GM21367 (cell line): ENCODE data around the gene SORCS2.

ENCODE experiments used
- ATAC-seq: cut with Tn5 transposase; IDR thresholded peaks from one replicate; pipeline ENCODE4 v1.9.1; 2021; ENCODE audit not compliant: unreplicated experiment

The SORCS2 gene

GRCh38 chr4:7666011-7666410 lies 473.7 kb downstream of the SORCS2 start:
- ATAC-seq = no peak

DNA sequence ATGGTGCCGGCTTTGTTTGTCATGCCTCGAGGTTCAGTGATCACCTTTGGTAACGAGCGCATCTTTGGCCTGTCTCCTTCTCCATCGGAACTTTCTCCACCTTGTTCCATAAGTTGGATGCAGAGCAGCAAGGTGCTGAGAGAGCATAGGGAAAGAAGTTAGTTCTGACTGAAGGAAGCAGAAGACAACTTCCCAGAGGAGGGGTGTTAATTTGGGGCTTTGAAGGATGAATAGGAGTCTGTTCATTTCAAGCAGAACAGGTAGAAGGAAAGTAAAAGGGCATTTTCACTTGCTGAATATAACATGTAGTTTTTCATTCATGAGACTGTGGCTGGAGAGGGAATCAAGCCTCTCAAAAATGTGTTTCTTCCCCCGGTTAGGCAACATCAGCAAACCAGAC lies 474.4 kb downstream of the SORCS2 start:
- ATAC-seq = no peak

- no peak for ATAC-seq
Measured at GRCh38 chr4:7668271-7668670, 475.9 kb downstream of the SORCS2 start.

DNA sequence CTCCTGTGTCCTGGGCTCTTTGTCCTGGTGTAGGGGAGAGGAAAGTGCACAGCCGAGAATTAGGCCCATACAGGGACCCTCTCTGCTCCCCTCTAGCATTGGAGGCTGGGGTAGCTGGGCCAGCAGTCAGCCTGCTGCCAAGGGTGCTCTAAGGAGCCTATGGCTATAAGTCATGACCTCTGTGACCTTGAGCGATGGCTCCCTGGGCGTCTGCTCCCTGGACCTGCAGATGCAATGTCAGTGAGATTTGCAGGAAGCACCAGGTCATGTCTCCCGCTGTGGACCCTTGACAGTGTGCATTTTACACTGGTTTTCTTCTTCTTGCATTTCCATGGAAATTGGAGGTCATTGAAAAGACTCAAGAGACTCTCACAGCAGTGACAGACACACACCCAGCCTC lies 476.5 kb downstream of the SORCS2 start:
- ATAC-seq = no peak

GRCh38 chr4:7672601-7673000 lies 480.3 kb downstream of the SORCS2 start:
- no peak for ATAC-seq

DNA sequence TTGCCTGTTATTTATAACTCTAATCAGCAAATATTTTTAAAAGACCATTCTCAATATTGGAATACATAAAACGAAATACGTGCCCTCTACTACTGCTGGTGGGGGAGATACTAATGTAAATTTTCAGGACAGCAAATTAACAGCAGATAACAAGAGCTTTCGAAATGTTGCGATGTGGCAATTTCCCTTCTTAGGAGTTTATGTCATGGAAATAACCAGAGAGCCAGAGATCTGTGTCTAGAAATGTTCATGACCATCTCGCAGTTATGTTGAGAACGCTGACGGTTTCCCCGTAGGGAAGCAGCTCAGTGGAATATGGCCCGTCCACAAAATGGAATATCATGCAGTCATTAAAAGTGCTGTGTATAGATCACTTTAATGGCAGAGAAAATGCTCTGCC lies 480.8 kb downstream of the SORCS2 start:
- ATAC-seq = no peak

- no peak for ATAC-seq
Measured at GRCh38 chr4:7674706-7675105, 482.4 kb downstream of the SORCS2 start.

DNA sequence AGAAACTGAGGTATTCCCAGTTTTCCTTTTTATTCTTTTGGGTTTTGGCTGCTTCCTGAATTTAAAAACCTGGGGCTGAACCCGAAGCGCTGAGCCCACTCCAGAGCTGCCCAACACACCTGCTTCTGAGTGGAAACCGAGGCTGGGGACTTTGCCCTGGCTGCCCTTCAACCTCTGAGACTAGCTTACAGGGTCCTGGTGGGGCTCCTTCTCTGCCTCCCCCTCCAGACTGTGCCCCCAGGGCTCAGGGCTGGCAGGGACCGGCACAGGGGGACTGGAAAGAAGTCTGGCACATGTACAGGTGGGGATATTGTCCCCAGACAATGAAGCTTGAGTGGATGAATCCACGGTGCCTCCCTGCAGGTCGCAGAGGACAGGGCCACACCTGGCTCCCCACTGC lies 482.8 kb downstream of the SORCS2 start:
- no peak for ATAC-seq

DNA sequence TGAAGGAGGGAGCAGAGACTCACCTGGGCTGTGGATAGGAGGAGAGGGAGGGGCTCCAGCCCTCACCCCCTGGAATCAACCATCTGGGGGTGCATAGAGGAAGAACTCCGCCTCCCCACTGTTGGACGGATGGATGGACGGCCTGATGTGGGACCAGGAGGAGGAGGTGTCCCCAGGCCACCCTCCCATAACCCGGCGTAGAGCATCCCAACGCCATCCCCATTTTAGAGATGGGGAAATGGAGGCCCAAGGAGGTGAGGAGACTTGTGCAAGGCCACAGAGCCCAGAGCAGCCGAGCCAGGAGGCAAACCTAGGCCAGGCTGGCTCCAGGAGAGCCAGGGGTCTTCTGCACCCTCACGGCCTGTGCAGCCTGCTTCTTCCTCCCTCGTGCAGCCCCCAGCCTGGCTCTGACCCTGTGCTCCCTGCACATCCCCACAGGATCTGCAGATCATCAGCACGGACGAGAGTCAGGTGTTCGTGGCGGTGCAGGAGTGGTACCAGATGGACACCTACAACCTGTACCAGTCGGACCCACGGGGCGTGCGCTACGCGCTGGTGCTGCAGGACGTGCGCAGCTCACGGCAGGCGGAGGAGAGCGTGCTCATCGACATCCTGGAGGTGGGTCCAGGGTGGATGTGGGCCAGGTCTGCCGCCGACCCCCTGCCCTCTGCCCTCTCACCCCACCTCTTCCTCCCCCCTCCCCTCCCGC lies 483.4 kb downstream of the SORCS2 start:
- ATAC-seq = no peak

- no peak for ATAC-seq
Measured at GRCh38 chr4:7676398-7676922, 484.1 kb downstream of the SORCS2 start.

DNA sequence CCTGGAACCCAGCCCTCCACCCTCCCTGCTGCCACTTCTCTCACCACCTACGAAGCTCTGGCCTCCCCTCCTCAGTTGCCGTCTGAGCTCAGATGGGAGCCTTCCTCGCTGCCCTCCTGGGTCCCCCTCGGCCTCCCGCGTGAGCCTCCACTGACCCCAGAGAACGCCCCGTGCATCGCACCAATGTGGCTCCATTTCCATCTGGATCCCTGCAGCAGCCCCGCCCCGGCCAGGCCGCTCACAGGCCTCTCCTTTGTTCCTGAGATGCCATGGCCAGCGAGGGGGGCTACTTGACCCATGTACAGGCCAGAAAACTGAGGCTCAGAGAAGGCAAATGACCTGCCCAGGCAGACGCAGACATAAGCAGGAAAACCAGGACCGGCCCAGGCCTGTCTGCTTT lies 484.7 kb downstream of the SORCS2 start:
- ATAC-seq = no peak

- ATAC-seq = no peak
Measured at GRCh38 chr4:7677799-7678301, 485.5 kb downstream of the SORCS2 start.

DNA sequence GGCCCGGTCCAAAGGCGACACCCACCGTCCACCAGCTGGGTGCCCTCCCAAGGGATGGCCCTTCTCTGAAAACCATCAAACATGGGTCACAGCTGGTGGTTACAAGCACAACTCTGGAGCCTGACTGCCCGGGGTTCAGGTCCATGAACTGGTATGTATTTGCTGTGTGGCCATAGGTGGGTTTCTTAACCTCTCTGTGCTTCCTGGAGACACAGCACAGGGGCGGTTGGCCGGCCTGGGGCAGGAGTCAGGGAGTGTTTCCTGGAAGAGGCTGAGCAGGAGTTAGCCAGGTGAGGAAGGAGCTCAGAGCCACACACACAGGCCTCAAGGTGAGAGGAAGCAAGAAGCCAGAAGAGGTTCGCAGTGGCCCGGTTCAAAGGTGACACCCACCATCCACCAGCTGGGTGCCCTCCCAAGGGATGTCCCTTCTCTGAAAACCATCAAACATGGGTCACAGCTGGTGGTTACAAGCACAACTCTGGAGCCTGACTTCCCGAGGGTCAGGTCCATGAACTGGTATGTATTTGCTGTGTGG lies 486.0 kb downstream of the SORCS2 start:
- no peak for ATAC-seq

DNA sequence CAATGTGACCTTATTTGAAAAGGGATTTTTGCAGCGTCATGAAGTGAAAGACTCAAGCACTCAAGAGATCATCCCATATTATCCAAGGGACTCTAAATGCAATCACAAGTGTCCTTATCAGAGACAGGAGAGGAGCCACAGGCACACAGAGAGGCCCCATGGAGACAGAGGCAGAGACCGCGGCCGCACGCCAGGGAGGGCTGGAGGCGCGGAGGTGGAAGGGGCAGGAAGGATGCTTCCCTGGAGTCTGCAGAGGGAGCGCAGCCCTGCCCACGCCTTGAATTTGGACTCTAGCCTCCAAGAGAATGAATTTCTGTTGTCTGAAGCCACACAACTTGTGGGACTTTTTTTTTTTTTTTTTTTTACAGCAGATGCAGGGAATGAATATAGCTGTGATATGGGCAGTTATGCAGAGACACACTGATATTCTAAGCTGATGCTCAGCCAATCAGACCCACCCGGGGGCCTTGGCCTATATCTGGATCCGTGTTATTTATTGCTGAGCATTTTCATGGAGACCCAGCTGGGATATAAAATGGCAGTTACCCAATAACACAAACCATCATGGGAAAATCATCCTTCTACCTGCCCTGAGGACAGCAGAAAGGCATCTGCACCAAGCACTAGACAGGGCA lies 487.2 kb downstream of the SORCS2 start:
- no peak for ATAC-seq

DNA sequence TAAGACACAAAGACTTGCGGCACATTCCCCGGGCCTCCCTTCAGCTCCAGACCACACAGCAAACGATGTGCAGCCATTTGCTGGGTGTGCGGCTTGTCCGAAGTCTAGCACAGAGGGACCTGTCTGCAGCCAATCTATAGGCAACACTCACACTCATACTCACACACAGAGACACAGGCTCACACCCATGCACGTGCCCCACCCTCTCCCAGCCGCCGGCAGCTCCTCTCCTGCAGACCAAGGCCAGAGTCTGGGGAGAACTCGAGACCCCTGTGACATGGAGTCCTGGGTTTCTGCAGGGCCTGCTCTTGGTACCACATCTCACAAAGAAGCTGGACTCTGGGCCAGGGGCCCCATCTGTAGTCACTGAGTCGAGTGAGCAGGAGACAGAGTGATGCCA lies 487.8 kb downstream of the SORCS2 start:
- no peak for ATAC-seq

- ATAC-seq = no peak
Measured at GRCh38 chr4:7680731-7681130, 488.4 kb downstream of the SORCS2 start.

DNA sequence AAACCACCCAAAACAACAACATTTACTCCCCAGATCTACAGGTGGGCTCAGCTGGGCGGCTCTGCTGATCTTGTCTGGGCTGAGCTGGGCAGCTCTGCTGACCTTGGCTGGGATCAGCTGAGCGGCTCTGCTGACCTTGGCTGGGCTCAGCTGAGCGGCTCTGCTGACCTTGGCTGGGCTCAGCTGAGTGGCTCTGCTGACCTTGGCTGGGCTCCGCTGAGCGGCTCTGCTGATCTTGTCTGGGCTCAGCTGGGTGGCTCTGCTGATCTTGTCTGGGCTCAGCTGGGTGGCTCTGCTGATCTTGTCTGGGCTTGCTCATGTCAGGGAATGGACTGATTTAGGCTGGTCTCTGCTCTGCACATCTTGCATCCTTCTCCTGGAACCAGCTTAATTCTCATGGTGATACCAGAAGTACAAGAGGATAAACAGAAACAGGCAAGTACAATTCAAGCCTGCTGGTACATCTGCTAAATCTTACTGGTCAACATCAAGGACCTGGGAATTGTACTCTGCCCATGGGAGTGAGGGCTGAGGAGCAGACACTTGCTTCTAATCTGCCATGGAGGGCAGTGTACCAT lies 490.9 kb downstream of the SORCS2 start:
- no peak for ATAC-seq

GRCh38 chr4:7684294-7684693 lies 492.0 kb downstream of the SORCS2 start:
- no peak for ATAC-seq

- no peak for ATAC-seq
Measured at GRCh38 chr4:7686070-7686870, 493.9 kb downstream of the SORCS2 start.

DNA sequence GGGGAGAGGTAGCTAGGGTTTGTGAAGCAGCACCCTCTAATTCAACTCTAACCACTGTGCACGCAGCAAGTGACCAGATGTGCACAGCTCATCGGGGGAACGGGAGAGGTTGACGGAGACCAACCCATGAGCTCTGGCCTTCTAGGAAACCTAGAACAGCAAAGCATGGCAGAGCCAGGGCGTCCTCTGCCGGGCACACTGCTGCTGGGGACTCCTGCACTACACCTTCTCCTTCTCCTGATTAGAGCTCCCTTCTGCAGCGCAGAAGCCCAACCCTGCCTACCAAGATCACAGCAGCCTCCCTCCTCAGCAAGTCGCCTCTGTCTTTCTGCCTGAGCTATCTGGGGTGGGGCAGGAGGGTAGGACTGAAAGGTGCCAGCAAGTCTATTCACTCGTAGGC lies 494.7 kb downstream of the SORCS2 start:
- no peak for ATAC-seq

GRCh38 chr4:7687796-7688195 lies 495.5 kb downstream of the SORCS2 start:
- ATAC-seq = no peak
